Measurements from ENCODE around the gene RALGAPB.
"Not testable (repeated sequence)": the region's sequence is repeated elsewhere in the genome, so short reads cannot be mapped to it uniquely, and the experiment has no call there.

Gene RALGAPB

DNA sequence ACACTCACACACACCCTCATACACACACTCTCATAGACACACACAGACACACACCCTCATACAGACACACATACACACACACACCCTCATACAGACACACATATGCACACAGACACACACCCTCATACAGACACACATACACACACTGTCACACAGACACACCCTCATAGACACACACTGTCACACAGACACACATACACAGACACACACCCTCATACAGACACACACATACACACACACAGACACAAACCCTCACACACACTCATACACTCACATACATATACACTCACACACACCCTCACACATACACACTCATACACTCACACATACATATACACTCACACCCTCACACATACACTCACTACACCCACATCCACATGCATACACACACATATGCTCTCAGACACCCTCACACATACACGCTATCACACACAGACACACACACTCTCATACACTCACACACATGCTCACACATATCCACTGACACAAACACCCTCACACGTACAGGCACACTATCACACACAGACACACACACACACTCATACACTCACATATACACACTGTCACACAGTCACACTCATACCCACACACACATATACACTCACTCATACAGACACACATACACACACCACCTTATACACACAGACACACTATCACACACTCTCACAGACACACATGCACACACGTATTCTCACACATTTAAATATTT is 117.5 kb downstream of the RALGAPB start:
- no peak for DNase-seq

DNA sequence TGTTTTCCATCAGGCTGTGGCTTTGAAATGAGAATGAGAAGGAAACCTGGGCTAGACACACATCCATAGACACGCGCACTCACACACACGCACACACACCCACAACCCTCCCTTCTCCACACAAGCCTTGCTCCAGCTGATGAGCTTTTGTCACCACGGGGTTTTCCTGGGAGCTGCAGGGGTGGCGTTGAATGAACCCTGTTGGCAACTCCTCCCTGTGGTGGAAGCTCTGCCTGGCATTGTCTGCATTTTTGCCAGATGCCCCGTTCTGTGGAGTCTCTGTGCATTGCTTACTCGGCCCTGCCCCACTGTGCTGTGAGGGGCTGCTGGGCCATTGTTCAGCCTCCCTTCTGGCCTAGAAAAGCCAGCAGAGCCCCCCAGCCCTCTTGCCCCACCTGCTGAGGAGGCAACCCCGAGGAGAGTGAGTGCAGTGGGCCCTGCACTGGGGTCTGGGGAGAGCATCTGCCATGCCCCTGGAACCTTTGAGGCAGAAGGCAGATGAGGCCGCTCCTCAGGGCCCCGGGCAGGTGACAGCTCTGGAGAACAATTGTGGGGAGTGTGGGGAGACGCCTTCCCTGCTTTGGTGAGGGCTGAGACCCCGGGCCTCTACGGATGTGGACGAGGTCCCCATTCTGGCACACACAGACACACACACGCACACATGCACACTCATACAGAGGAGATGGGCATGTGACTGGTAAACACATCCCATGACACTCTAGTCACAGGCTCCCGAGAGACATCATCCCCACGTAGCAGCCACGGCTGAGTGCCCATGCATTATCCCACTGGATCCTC is 118.2 kb downstream of the RALGAPB start:
- no peak for DNase-seq

DNA sequence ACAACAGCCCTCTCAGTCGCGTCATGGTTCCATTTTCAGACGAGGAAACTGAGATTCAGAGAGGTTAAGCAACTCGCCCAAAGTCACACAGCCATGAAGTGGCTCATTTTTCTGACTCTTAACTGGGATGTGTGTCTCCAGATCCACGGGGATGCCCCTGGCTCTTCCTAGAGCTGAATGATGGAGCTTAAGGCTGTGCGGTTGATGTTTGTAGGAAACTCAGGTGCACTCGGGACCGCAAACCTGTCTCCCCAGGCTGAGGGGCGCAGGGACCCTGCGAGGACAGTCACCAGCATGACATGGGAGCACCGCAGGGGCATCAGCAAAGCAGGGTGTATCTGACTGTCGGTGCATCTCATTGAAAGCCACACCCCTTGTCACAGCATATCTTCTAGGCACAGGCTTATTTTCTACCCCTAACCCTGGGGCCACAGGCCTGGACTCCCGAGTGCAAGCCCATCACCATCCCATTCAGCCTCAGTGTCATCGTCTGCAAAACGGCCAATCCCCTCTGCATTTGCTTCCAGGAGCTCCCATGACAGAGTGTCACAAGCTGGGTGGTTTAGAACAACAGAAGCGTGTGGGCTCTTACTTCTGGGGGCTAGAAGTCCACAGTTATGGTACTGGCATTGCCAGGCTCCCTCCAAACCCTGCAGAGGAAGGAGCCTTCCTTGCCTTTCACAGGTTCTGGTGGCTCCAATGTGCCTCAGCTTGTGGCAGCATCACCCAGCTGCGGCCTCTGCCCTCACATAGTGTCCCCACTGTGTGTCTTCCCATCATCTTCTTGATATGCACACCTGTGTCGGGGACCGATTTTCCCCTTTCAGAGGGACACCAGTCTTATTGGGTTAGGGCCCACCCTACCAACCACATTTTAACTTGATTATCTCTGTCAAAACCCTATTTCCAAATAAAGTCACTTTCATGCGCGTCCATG is 119.1 kb downstream of the RALGAPB start:
- no peak for DNase-seq

DNA sequence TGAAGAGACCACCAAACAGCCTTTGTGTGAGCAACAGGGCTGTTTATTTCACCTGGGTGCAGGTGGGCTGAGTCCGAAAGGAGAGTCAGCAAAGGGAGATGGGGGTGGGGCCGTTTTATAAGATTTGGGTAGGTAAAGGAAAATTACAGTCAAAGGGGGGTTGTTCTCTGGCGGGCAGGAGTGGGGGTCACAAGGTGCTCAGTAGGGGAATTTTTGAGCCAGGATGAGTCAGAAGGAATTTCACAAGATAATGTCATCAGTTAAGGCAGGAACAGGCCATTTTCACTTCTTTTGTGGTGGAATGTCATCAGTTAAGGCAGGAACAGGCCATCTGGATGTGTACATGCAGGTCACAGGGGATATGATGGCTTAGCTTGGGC is 119.8 kb downstream of the RALGAPB start:
- DNase-seq = not testable (repeated sequence)

DNA sequence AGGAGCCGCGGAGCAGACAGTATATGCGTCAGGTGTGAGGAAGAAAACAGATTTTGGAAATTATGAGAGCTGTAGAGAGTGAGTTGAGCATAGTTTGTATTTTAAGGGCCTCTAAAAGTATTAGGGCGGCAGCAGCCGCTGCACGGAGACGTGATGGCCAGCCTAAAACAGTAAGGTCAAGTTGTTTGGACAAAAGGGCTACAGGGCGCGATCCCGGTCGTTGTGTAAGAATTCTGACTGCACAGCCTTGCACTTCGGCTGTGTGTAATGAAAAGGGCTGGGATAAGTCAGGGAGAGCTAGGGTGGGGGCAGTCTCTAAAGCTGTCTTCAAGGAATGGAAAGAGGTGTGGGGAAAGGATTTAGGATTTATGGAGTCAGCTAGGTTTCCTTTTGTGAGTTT is 121.6 kb downstream of the RALGAPB start:
- DNase-seq = not testable (repeated sequence)

DNA sequence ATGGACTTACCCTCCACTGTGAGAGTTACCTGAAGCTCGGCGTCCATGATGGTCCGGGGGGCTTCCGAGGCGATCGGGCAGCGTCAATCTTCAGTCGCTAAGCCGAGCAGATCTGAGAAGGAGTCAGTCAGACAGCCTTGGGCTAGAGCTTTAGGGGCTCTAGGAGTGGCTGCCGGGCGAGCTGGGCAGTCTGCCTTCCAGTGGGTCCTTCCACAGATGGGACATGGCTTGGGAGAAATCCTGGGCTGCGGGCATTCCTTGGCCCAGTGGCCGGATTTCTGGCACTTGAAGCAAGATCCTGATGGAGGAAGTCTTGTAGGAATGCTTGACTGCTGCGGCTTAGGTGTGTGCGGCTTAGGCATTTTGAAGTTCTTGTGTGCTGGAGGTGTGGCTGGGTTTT is 123.2 kb downstream of the RALGAPB start:
- not testable (repeated sequence) for DNase-seq

DNA sequence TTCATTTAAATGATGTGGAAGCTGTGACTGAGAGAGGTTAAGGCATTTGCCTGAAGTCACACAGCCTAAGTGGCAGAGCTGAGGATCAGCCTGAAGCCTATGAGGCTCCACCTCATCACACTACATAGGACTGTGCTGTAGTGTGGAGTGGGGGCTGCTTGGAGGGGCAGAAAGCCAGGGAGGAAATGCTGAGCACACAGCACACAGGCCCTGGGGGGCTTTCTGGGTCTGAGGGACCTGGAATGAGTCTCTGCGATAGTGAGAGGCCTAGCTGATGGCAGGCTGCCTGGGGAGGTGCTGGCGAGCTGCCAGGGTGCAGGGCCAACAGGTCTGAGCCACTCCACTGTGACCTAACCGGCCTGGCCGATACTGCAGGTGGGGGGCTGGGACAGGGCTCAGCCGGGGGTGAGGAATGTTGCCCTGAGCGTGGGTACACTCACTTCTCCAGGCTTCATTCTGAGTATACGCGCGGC is 126.8 kb downstream of the RALGAPB start:
- DNase-seq = no peak

DNA sequence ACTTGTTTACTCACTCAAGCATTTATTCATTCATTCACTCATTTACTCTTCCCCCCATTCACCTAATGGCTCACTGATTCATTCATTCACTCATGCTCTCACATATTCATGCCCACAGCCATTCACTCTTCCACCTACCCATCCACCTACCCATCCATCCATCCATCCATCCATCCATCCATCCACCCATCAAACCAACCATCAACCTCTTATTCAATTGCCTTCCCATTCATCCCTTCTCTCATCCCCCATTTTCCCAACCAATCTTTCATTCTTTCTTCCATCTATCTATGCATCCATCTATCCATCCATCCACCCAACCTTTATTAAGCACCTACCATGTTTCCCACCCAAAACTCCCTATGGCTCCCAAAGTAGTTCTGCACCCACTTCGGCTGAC is 127.4 kb downstream of the RALGAPB start:
- DNase-seq = no peak

DNA sequence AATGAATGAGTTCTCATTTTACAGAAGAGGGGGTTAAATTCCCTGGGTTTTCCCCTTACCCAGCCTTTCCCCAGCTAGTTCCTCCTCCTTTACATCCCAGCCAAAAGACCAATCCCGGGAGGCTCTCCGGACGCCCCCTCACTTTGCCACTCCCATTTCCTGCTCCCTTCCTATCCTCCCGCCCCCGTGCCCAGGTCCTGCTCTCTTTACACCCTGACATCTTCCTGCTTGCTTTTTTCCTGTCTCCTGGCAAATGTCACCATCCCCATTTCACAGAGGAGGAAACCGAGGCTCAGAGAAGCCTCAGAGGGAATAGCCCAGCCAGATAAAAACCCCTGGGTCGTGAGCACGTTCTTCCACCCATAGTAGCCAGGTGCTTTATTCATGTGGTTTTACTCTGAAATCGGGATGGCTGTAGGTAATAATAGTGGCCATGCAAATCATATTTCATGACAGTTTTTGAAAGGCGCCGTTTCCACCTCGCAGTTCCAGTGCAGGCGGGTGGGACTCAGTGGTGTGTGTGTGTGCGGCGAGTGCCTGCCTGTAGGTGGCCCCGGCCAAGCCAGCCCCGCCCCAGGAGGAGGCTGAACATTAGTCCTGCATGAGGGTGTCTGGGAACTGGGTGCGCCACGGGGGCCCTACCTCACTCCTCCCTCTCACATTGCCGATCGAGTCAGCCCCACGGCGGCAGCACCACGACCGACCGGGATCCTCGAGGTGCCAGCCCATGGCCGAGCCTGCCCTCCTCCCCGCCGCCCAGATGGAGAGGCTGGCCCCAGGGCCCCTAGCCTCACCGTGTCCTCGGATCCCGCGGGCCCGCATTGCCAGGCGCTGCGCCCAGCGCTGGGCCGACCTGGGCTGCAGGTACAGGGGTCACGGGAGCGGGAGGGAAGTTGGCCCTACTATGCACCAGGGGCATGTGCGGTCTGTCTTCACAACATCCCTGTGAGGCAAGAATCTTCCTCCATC is 128.9 kb downstream of the RALGAPB start, which contains the start of gene ARHGAP40:
ARHGAP40 (plus strand) TSS at position 594 of the 969 bp plus-strand sequence.
- DNase-seq = no peak

DNA sequence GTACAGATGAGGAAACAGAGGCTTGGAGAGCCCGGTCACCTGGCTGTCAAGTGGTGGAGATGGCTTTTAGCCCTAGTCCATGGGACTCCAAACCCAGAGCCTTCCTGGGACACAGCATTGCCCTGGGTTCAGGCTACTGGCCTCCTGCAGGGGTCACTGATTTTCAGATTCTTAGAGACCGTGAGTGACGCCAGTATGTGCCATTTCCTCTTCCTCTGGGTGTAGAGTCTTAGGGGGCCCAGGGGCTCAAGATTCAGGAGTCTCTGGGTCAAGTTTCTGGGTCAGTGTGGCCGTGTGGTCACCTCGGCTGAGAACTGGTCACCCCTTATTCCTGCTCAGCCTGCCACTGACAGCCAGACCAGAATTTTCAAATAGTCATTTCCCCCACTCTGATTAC is 129.5 kb downstream of the RALGAPB start:
- no peak for DNase-seq

DNA sequence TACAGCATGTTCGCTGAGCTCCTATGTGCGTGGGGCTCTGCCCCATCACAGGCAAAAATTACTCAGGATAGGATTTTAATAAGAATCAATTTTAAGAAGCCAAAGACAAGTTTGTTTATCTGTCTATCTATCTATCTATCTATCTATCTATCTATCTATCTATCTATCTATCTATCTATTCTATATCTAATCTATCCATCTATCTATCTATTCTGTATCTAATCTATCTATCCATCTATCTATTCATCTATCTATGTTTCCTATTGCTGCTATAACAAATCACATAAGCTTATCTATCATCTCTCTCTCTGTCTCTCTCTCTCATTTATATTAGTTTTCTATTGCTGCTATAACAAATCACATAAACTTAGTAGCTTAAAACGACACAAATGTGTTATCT is 130.6 kb downstream of the RALGAPB start:
- DNase-seq = no peak

DNA sequence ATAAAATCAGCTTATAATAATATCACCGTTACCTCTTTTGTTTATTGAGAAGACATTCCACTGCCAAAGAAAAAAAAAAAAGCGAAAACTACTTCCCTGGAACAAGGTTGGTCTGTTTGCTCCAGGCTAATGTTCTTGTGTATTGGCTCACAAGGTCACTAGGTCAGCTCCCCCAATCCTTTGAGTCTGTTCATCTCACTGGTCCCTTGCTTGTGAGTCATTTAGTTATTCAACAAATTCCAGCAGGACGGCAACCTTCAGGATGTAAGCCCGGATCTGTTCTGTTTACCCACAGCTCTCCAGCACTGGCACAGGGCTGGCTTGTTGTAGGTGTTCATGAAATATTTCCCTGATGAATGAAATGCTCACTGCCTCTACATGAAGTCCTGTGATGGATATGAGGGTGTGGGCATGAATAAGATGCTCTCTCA is 132.2 kb downstream of the RALGAPB start:
- no peak for DNase-seq

DNA sequence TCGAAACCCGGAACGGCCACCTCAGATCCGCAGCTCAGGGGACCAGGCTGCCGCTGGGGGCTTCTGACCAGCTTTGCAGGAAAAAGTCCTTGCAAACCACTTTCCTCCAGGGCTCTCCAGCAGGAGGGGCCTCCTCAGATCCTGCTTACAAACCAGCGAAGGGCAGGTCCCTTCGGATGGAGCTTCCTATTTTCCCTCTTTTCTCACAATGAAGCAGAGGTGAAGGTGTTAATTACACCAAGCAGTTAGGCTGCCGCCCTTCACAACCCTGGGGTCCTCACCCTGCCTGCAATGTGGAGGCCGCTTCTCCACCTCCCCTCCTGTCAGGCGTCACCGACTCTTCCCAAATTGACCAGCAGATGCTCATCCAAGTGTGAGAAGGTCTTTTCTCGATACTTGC is 134.7 kb downstream of the RALGAPB start:
- no peak for DNase-seq

DNA sequence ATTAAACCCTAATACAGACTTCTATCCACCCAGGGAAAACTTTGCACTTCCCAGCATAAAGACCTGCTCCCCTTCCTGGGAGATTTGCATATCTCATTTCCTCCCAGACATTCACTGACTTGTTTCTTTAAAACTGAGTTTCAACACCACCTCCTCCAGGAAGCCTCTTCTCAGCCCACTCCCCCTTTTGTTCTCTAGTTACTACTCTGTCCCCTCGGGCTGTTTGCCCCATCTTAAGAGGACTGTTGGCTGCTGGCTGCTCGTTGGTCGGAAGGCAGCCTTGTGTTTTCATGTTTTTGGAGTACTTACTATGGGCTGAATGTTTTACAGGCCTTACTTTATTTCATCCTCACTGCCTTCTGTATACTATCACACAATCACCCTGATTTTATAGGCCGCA is 135.5 kb downstream of the RALGAPB start:
- no peak for DNase-seq

DNA sequence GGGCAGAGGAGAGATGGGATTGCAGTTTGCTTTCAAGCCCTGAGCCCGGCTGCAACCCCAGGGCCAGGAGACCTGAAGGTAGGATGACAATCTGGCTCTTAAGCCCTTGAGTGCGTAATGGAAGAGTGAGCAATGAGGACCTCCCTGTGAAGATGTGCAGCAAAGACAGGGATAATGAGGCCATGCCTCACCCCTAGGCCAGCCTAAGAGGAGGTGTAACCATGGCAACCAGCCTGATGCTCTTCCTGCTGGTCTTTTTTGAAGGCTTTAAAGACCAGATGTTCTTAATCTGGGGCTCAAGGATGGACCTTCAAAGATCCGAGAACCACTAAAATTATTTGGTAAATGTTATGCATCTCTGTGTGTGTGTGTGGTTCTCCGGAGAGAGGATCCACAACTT is 137.2 kb downstream of the RALGAPB start:
- DNase-seq = no peak

DNA sequence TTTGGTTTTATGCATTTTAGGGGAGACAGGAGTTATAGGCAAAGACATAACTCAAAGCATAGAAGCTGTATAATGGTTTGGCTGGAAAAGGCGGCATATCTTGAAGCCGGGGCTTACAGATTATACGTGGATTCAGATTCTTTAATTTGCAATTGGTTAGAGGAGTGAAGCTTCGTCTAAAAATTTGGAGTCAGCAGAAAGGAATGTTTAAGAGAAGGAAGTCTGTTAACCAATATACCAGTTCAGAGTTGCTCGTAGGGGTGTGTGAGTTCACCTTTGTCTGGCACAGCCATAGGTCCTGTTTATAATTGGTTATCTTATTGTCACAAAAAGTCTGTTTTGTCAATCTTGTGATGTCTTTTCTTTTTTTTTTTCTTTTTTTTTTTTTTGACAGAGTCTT is 137.9 kb downstream of the RALGAPB start:
- DNase-seq = no peak

DNA sequence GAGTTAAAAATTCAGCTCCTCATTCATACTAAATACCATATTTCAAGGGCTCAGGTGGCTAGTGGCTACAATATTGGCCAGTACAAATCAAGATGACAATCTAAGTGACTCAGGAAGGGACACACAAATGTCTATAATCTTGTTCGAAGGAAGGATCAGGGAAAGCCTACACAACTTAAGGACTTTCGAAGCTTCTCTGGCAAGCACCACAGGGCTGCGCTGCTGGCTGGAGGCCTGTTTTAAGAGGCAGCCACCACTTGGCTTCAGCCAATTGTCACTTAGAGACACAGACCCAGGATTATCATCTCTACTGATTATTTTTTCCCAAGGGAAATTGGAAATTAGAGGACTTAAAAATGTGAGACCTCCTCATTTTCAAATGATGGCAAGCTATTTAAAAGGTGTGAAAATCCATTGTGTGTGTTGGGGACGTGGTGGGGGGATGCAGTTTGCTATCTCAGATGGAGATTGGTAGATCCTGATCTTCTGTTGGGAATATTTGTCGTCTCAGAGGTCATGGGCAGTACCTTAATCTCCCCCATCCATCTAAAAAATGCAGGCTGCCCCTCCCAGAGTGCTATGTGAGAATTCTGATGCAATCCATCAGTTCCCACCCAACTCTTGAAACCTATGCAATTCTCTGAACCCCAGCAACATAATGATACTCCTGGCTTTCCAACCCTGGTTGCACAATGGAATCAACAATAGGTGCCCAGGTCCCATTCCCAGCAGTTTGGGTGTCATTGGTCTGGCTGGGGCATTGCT is 140.3 kb downstream of the RALGAPB start:
- no peak for DNase-seq

DNA sequence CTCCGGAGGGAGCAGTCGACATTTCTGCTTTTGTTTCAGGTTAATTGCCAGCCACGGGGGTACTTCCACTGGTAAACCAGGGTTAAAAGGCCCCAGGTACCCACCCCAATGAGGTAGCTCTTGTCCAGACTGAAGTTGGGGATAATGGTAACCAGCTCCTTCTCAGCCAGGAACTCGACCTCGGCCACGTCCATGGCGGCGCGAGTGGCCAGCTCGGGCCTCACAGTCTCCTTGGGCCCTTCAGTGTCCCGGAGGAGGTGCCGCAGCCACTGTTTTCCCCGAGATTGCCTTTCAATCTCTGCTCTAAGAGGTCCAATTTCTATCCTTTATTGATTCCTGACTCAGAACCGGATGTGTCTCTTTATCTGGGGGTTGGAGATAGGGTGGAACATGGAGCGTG is 142.6 kb downstream of the RALGAPB start:
- no peak for DNase-seq

DNA sequence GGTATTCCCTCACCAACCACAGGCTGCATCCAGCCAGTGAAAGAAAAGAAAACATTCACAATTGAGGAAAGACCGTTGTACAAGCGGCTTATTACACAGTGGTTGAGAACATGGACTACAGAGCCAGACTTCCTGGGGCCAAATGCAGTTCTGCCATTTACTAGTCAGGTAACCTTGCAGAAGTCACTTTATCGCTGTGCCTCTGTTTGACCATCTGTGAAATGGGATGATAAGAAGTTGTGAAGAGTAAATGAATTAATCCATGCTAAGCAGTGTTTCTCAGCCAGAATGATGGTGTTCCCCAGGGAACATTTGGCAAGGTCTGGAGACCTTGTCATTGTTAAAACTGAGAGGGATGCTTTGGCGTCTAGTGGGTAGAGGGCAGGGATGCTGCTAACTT is 143.8 kb downstream of the RALGAPB start:
- DNase-seq = no peak

DNA sequence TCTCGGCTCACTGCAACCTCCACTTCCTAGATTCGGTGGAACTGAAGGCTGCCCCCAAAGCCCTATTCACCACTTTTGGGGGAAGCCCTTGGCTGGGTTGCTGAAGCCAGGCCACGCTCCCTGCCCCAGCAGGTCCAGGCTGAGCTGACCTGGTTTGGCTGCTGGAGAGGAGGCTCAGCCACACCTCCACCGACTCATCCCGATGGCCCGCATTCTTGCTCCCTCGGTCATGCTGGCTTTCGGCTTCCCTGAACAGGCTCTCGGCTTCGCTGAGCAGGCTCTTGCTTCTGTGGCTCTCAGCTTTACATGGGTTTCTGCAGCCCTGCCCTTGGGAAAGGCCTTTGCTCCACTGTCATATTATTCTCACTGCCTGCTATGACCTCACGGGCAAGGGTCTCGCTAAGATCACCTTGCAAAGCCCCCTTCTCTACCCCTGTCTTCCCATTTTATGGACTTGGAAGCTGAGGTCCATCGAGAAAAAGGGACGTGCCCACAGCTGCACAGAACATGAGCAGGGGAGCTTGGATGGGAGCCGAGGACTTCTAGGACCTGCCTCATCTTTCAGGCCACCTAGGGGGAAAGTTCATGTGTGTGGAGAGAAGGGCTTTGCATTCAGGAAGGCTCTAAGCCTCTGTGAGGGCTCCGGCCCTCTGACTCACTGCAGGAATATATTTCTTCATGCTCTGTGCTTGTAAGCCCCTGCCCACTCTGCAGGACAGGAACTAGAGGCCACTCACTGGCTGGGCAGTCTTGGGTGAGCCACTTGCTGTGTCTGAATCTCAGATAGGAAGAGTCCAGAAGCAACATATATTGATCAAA is 144.6 kb downstream of the RALGAPB start:
- no peak for DNase-seq

Data from NCI-H1092 treated with DMSO at 0.1 percent for 48 hours (cell line).